Mammary epithelial cell (primary cell): ENCODE results near the gene PLEKHM3.

ENCODE experiments used
- CTCF ChIP-seq, 2 donors: IDR thresholded peaks in 1 of 2; conservative IDR thresholded peaks in 1 of 2; 2 replicates each; pipeline ENCODE4 v1.5.1; 2011 to 2012; ENCODE audit warnings: inconsistent platforms in 2 of 2, low read length in 2 of 2, mild to moderate bottlenecking in 2 of 2, control low read depth in 1 of 2, low read depth in 1 of 2; ENCODE audit not compliant: insufficient read depth in 1 of 2; ENCODE audit errors: extremely low read depth in 1 of 2
- EZH2 ChIP-seq: IDR thresholded peaks from 2 replicates; pipeline ENCODE4 v1.6.1; 2012; ENCODE audit warnings: low read length, inconsistent platforms, borderline replicate concordance

GRCh38 chr2:207938886-207939285 is 86.4 kb downstream of the PLEKHM3 start:
- TF ChIP-seq CTCF (conservative IDR thresholded peaks at IDR 0.05 in 1 of 2, IDR thresholded peaks at IDR 0.05 in 1 of 2; ENCODE audit: extremely low read depth in 1 of 2, insufficient read depth in 1 of 2, low read depth in 1 of 2, low read length in 2 of 2): no peak
- TF ChIP-seq EZH2: no peak
